Activated CD4-positive, alpha-beta T cell treated with anti-CD3 and anti-CD28 coated beads for 36 hours (primary cell): ENCODE data around the gene HIVEP3. TPM values are rescaled to one million over a fixed set of nuclear protein-coding genes. Genes with fewer than 3 reads are reported as not detected.
A peak's percentile ranks its signal among the peaks of the same experiment; 100 is the strongest.

ENCODE experiments used
- ATAC-seq: fragments of 200-7000 bp; cut with Tn5 transposase; one replicate; pipeline ENCODE4 v1.10.0; 2021; ENCODE audit warnings: mild to moderate bottlenecking, moderate library complexity
- CTCF ChIA-PET: fragments of 350-600 bp; sonication (Branson Sonifier 250); formaldehyde crosslinking; loops from one replicate; lab custom pipeline; 2021; ENCODE audit warnings: antibody characterized with exemption; lab: Charles Lee
- POLR2A ChIA-PET: fragments of 350-600 bp; sonication (Branson Sonifier 250); formaldehyde crosslinking; loops from one replicate; lab custom pipeline; 2021; ENCODE audit warnings: antibody characterized with exemption, inconsistent platforms; lab: Charles Lee
- DNase-seq: peaks from one replicate; pipeline ENCODE4 v3.0.0-alpha.2; 2020
- H3K27ac Mint-ChIP-seq: one replicate; pipeline ENCODE4 v1.8.0; 2021; ENCODE audit warnings: mixed read lengths
- H3K27me3 Mint-ChIP-seq: one replicate; pipeline ENCODE4 v1.8.0; 2021; ENCODE audit warnings: mixed read lengths
- H3K36me3 Mint-ChIP-seq: one replicate; pipeline ENCODE4 v1.8.0; 2021; ENCODE audit warnings: low read depth, mixed read lengths
- H3K4me1 Mint-ChIP-seq: one replicate; pipeline ENCODE4 v1.8.0; 2021; ENCODE audit warnings: mixed read lengths
- H3K4me3 Mint-ChIP-seq: one replicate; pipeline ENCODE4 v1.8.0; 2021; ENCODE audit warnings: mild to moderate bottlenecking, moderate library complexity, mixed read lengths
- H3K9me3 Mint-ChIP-seq: one replicate; pipeline ENCODE4 v1.8.0; 2021; ENCODE audit warnings: low read depth, mixed read lengths
- intact Hi-C, 2 experiments: fragments of 100-400 bp; cut with DNase I in 1 of 2; cut with micrococcal nuclease in 1 of 2; formaldehyde crosslinking; loops; one replicate each; pipeline versions ENCODE4 v1.14.2 to v1.15.1; 2022 to 2024; cut with DNase I, micrococcal nuclease
- total RNA-seq, 2 experiments: library from RNA; stranded (reverse); gene quantifications; one replicate each; pipeline ENCODE4 v1.2.3, GENCODE V29; 2021

HIVEP3 gene
- total RNA-seq, 2 experiments from 2014 or later: 29.4 to 39.6 TPM

DNA sequence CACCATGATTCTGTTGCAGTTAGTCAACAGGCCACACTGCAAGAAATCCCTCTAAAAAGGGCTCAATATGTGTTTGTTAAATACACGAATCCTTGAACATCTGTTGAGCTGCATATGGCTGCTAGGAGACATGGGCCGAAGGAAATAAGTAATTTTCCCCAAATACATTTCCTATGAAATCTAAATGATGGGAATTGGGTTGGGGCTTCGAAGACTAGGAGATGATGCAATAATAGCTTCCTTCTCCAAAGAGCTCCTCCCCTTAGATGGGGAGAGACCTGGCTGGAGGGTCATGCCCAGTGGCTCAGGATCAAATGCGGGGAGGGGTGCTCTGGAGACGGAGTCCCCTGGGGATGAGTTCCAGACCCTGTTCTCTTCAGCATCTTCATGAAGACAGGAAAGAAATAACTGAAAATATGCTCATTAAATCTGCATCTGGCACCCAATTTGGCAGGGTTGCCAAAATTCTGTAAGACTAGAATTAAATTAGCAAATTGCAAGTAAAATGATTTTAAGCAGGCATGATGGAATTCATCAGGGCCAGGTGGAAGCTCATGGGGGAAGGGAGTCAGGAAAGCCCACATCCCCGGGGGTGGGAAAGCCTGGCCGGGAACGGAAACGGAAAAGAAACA lies 269.2 kb downstream of the HIVEP3 start:
- H3K9me3 Mint-ChIP-seq: no peaks in the 10 kb centered on the region
- DNase-seq (no peak), ATAC-seq (no peak)
- H3K27me3 Mint-ChIP-seq: no peaks in the 10 kb centered on the region
- peaks cover 71% of the 10 kb centered on the region for H3K4me1 Mint-ChIP-seq
- intact Hi-C loops: loop anchor here in 1 of 2 experiments (10.0 kb wide), 1 partner anchor 75 kb away; no protein-coding TSS in a partner anchor
- peaks cover 47% of the 10 kb centered on the region for H3K36me3 Mint-ChIP-seq
- peak overlapping the region; percentile 85 for H3K27ac Mint-ChIP-seq
- H3K4me3 Mint-ChIP-seq: peak overlapping the region; percentile 8
- CTCF ChIA-PET: interaction anchor here (0.7 to 1.0 kb wide), 3 partner anchors 14 to 265 kb away, joined by 3 read pairs; no protein-coding TSS in a partner anchor
- POLR2A ChIA-PET: interaction anchor here (0.7 kb wide), 1 partner anchor 9 kb away, joined by 3 read pairs; no protein-coding TSS in a partner anchor

DNA sequence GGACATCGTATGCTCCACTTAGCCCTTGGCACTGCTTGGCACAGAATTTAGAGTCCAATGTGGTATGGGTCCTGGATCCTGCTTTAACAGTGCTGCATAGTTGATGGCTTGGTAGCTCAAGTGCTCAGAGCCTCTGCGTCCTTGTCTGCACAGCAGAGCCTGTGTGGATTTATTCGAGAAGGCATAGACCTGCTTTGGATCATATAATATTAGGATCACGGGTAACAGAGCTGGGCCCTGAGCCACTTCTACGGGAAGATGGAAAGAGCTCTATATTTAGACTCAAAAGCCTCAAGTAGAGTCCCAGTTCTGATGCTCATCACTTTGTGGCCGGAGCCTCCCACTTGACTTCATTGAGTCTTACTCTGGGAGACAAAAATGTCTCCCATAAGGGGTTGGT lies 269.9 kb downstream of the HIVEP3 start:
- CTCF ChIA-PET: interaction anchor here (0.9 to 1.0 kb wide), 2 partner anchors 18 to 132 kb away, joined by 3 read pairs; no protein-coding TSS in a partner anchor
- Mint-ChIP-seq H3K9me3 (no peaks in the 10 kb centered on the region), H3K27me3 (no peaks in the 10 kb centered on the region), H3K4me1 (peaks cover 67% of the 10 kb centered on the region), H3K4me3 (no peak overlapping the region), H3K36me3 (peaks cover 47% of the 10 kb centered on the region), H3K27ac (peak overlapping the region; percentile 74)
- no peak for ATAC-seq
- intact Hi-C loops: no loop called here
- POLR2A ChIA-PET: no interaction called here
- no peak for DNase-seq

DNA sequence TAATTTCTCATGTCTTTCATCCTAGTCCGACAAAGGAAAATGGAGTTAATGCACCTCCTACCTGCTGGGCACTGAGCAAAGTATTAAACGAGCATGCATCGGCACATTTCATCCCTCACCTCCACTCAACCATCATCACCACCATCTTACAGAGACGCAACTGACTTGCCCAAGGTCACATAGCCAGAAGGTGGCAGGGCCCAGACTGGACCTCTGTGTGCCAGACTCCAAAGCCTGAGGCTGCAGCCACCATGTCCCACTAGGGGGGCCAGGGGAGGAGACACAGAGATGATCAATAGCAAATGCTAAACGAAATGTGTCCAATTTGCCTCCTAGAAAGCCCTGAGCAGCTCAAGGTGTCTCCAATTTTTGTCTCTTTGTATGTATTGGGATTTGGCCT lies 270.5 kb downstream of the HIVEP3 start:
- no peaks in the 10 kb centered on the region for H3K9me3 Mint-ChIP-seq
- intact Hi-C loops: no loop called here
- H3K27ac Mint-ChIP-seq: peak overlapping the region; percentile 27
- no peaks in the 10 kb centered on the region for H3K27me3 Mint-ChIP-seq
- ChIA-PET CTCF (interaction anchor here (0.9 kb wide), 1 partner anchor 18 kb away, joined by 3 read pairs; no protein-coding TSS in a partner anchor), POLR2A (no interaction called here)
- H3K4me3 Mint-ChIP-seq: no peak overlapping the region
- H3K36me3 Mint-ChIP-seq: peaks cover 42% of the 10 kb centered on the region
- H3K4me1 Mint-ChIP-seq: peaks cover 61% of the 10 kb centered on the region
- ATAC-seq (no peak), DNase-seq (no peak)

DNA sequence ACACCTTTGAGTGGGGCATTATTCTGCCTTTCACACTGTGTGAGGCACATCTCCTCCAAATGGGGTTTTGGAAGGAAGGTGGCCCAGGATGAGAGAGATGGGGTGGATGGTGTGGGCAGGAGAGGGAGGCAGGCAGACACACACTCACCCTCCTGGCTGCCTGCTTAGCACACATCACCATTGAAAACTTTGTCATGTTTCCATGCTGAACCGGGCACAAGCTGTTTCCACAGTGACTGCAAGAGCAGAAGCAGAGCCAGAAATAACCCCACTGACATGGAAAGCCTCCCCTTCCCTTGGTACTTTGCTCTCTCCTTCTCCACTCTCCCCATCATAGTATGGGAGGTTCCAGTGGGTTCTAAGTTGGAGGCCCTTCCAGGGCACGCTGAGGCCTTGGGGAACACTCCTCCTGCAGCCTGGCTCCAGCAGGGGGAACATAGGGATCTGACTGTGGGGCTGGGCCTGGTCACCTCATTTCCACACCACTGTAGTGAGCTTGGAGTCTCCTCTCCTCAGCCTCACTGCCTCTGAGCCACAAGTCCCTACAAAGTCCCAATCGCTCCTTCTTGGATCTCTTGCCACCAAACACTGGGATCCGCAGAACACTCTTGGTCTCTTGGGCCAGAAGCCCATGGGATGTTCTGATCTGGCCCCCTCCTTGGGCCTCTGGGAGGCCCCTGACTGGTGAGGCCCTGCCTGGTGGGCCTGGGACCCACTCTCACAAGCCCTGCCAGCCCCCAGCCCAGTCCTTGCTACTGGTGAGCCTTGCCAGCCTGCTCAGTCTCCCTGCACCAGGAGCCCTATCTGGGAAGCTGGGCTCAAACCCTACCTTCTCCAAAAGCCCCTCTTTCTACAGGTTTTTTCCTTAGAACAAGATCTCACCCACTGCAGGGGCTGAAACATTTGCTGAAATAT lies 271.2 kb downstream of the HIVEP3 start:
- CTCF ChIA-PET: no interaction called here
- no peak for ATAC-seq
- no peaks in the 10 kb centered on the region for H3K9me3 Mint-ChIP-seq
- POLR2A ChIA-PET: no interaction called here
- H3K4me1 Mint-ChIP-seq: peaks cover 54% of the 10 kb centered on the region
- H3K36me3 Mint-ChIP-seq: peaks cover 39% of the 10 kb centered on the region
- H3K27me3 Mint-ChIP-seq: no peaks in the 10 kb centered on the region
- no peak overlapping the region for H3K4me3 Mint-ChIP-seq
- intact Hi-C loops: no loop called here
- DNase-seq: no peak
- peak overlapping the region; percentile 42 for H3K27ac Mint-ChIP-seq

DNA sequence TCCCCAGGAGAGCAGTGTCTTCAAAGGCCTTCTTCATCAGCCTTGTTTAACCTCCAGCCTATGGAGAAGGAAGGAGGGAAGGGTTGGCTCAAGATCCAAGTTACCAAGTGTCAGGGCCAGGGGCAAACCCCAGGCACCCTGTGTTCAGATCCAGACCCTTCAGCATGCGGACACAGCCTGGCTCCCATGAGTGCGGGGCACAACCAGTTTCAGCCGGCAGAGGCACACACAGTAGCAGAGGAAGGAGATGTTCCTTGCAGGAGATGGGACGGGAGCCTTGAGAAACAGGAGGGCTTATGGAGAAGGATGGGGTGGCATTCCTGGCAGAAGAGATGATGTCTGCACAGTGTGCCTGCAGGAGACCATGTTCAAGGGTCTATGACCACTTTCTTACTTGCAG lies 272.5 kb downstream of the HIVEP3 start:
- CTCF ChIA-PET: no interaction called here
- POLR2A ChIA-PET: no interaction called here
- Mint-ChIP-seq H3K4me1 (peaks cover 43% of the 10 kb centered on the region), H3K27me3 (no peaks in the 10 kb centered on the region), H3K4me3 (no peak overlapping the region), H3K36me3 (peaks cover 35% of the 10 kb centered on the region), H3K27ac (peak overlapping the region; percentile 15), H3K9me3 (no peaks in the 10 kb centered on the region)
- DNase-seq (no peak), ATAC-seq (no peak)
- intact Hi-C loops: no loop called here

DNA sequence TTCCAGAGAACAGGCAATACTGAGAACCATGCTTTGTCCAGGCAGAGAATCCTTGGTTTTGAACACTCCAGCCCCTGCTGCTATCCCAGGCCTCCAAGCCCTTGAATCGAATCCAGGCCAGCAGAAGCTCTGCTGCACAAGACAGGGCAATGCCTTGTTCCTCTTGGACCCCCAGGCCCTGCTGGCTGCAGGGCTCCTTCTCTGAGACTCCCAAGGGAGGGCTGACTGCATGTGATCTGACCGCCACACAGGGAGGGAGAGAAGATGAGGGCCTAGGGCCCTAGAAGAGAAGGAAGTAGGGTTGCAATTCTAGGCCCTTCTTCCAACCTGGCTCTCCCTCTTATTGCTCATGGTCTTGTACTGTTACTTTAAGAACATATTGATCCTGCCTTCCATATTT lies 273.7 kb downstream of the HIVEP3 start:
- Mint-ChIP-seq H3K27ac (no peak overlapping the region), H3K4me3 (no peak overlapping the region), H3K4me1 (peaks cover 32% of the 10 kb centered on the region), H3K9me3 (no peaks in the 10 kb centered on the region), H3K27me3 (no peaks in the 10 kb centered on the region), H3K36me3 (peaks cover 29% of the 10 kb centered on the region)
- ChIA-PET CTCF (no interaction called here), POLR2A (no interaction called here)
- ATAC-seq (no peak), DNase-seq (no peak)
- intact Hi-C loops: no loop called here

DNA sequence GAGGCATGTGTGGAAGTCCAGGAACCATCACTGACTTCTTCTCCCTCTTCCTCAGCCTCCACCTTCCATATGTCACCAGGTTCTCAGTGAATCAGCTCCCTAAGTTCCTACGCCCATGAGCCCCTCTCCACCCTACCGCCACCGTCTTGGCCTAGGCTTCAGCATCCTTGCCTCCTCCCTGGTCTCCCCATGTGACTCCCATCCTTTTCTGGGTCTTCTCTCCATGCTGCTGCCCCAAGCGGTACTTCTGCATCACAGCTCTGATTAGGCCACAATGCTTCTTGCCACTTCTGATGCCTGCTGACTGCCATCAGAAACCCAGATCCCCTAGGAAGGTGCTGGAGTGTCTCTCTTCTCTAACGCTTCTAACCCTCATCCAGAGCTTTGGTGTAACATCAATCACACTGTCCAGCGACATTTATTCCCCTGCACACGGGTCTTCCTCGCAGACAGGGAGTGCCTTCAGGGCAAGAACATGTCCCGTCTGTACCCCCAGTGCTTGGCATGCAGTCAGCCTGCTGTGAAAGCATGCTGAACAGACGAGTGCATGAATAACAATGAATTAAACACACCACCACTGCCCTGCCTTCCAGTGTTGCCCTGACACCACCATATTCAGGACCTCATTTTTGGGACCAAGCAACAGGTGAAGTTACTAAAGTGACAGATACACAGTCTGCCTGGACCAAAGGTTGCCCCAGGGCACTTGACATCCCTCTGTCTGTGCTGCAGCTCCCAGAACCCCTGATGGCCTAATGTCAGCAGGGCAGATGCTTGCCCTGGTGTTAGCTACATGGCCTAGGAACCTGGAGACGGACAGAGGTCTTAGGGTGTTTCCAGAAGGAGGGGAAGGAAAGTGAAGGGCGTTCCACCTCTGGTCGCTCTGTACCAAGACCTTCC lies 275.6 kb downstream of the HIVEP3 start:
- ChIA-PET POLR2A (interaction anchor here (0.8 kb wide), 1 partner anchor 19 kb away, joined by 3 read pairs; no protein-coding TSS in a partner anchor), CTCF (interaction anchor here (0.7 to 1.2 kb wide), 2 partner anchors 10 to 154 kb away, joined by 3 read pairs; no protein-coding TSS in a partner anchor)
- Mint-ChIP-seq H3K4me3 (no peak overlapping the region), H3K27me3 (no peaks in the 10 kb centered on the region), H3K36me3 (peaks cover 21% of the 10 kb centered on the region), H3K4me1 (peaks cover 17% of the 10 kb centered on the region), H3K9me3 (no peaks in the 10 kb centered on the region), H3K27ac (no peak overlapping the region)
- peak; percentile 1 for DNase-seq
- intact Hi-C loops: no loop called here
- ATAC-seq: no peak

DNA sequence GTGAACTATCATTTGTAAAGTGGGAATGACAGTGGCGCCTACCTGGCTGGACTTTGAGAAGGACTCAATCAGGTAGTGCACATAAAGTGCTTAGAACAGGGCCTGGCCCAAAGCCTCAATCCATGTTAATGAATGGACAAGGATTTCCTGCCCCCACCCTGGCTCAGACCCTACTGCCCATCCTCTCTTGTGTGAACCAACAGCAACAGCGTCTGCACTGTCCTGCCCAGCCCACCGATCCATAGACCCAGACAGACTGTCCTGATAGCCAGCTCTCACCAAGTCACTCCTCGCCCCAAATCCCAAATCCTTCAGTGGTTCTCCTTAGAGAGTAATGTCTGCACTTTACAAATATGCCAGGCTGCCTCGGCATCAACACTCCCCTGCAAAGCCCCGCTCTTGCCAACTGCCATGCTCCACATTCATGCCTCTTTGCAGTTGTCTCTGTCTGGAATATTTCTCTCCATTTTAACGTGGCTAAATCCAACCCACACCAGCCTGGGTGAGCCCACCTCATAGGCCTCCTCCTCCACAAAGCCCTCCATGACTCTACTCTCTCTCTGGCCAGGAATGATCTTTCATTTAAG lies 276.7 kb downstream of the HIVEP3 start:
- no peaks in the 10 kb centered on the region for H3K27me3 Mint-ChIP-seq
- H3K27ac Mint-ChIP-seq: no peak overlapping the region
- intact Hi-C loops: loop anchor here in 1 of 2 experiments (1.0 to 2.0 kb wide), 2 partner anchors 20 to 165 kb away; no protein-coding TSS in a partner anchor
- H3K9me3 Mint-ChIP-seq: no peaks in the 10 kb centered on the region
- POLR2A ChIA-PET: interaction anchor here (0.5 to 0.7 kb wide), 2 partner anchors 10 to 1332 kb away, joined by 3 to 4 read pairs; no protein-coding TSS in a partner anchor
- CTCF ChIA-PET: interaction anchor here (0.6 to 0.7 kb wide), 2 partner anchors 11 to 290 kb away, joined by 3 read pairs; no protein-coding TSS in a partner anchor
- ATAC-seq (no peak), DNase-seq (no peak)
- peaks cover 8% of the 10 kb centered on the region for H3K4me1 Mint-ChIP-seq
- peaks cover 20% of the 10 kb centered on the region for H3K36me3 Mint-ChIP-seq
- H3K4me3 Mint-ChIP-seq: peak overlapping the region; percentile 12

DNA sequence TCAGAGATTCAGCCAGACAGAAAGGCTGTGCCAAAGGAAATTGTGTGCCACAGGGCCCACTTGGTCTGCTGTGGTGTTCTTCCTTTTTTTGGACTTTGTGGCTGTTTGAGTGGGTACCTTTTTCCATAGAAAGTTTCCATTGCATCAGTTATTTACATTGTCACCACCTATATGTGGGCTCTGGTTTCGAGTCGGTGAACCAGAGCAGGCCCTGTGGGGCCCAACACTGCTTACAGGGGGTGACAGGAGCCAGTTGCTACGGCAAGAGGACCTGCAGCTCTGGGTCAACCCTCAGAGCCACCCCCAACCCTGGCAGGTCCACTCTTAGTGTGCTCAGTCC lies 277.3 kb downstream of the HIVEP3 start:
- peaks cover 19% of the 10 kb centered on the region for H3K36me3 Mint-ChIP-seq
- ATAC-seq (peak; percentile 50), DNase-seq (peak; percentile 72)
- ChIA-PET CTCF (interaction anchor here (0.6 kb wide), 2 partner anchors 62 to 289 kb away, joined by 3 to 4 read pairs; no protein-coding TSS in a partner anchor), POLR2A (interaction anchor here (0.5 to 0.7 kb wide), 2 partner anchors 10 to 1333 kb away, joined by 3 to 4 read pairs; no protein-coding TSS in a partner anchor)
- H3K9me3 Mint-ChIP-seq: no peaks in the 10 kb centered on the region
- intact Hi-C loops: loop anchor here in 1 of 2 experiments (1.0 to 2.0 kb wide), 2 partner anchors 21 to 165 kb away; no protein-coding TSS in a partner anchor
- peaks cover 6% of the 10 kb centered on the region for H3K4me1 Mint-ChIP-seq
- H3K4me3 Mint-ChIP-seq: peak overlapping the region; percentile 12
- H3K27me3 Mint-ChIP-seq: no peaks in the 10 kb centered on the region
- no peak overlapping the region for H3K27ac Mint-ChIP-seq
